OCI-LY1 (cell line): ENCODE measurements around the gene SYMPK.

Experiments
- H2AFZ ChIP-seq: fragments of 200-600 bp; sonication (generic), shearing (Covaris generic); 2 replicates; pipeline ENCODE4 v1.6.0; 2014; ENCODE audit warnings: antibody characterized with exemption, mild to moderate bottlenecking, low read length
- H3F3A ChIP-seq: fragments of 200-600 bp; sonication (generic), shearing (Covaris generic); 2 replicates; pipeline ENCODE4 v1.6.0; 2014; ENCODE audit warnings: mild to moderate bottlenecking, antibody characterized with exemption, low read length, moderate library complexity; ENCODE audit not compliant: insufficient read depth
- H3K27ac ChIP-seq: fragments of 200-600 bp; sonication (generic); 2 replicates; pipeline ENCODE4 v1.5.1; 2014; ENCODE audit warnings: low read length, mixed run types, mild to moderate bottlenecking, low read depth; ENCODE audit not compliant: poor library complexity, severe bottlenecking
- H3K27me3 ChIP-seq: fragments of 200-600 bp; sonication (generic); 2 replicates; pipeline ENCODE4 v1.6.0; 2014; ENCODE audit warnings: antibody characterized with exemption, mild to moderate bottlenecking, low read length, moderate library complexity; ENCODE audit not compliant: insufficient read depth
- H3K36me3 ChIP-seq: fragments of 200-600 bp; sonication (generic); 2 replicates; pipeline ENCODE4 v1.6.1; 2014; ENCODE audit warnings: mild to moderate bottlenecking, antibody characterized with exemption, low read length, moderate library complexity, mixed read lengths; ENCODE audit not compliant: insufficient read depth
- H3K4me1 ChIP-seq: fragments of 200-600 bp; sonication (generic); 2 replicates; pipeline ENCODE4 v1.5.1; 2014; ENCODE audit warnings: mild to moderate bottlenecking, low read length, moderate library complexity; ENCODE audit not compliant: insufficient read depth, severe bottlenecking
- H3K4me2 ChIP-seq: fragments of 200-600 bp; sonication (generic), shearing (Covaris generic); 2 replicates; pipeline ENCODE4 v1.6.1; 2014; ENCODE audit warnings: low read length
- H3K4me3 ChIP-seq: fragments of 200-600 bp; sonication (generic); 2 replicates; pipeline ENCODE4 v1.5.1; 2014; ENCODE audit warnings: low read length, low read depth, mild to moderate bottlenecking, mixed read lengths; ENCODE audit not compliant: poor library complexity, severe bottlenecking
- H3K79me2 ChIP-seq: fragments of 200-600 bp; shearing (Covaris generic); 2 replicates; pipeline ENCODE4 v1.6.1; 2016; ENCODE audit warnings: mixed run types, low read length, mixed read lengths; ENCODE audit not compliant: insufficient read depth
- H3K9ac ChIP-seq: fragments of 200-600 bp; sonication (generic), shearing (Covaris generic); 2 replicates; pipeline ENCODE4 v1.6.1; 2014; ENCODE audit warnings: mild to moderate bottlenecking, low read length, mixed read lengths
- H3K9me2 ChIP-seq: fragments of 200-600 bp; sonication (generic), shearing (Covaris generic); 2 replicates; pipeline ENCODE4 v1.6.1; 2014; ENCODE audit warnings: low read depth, mild to moderate bottlenecking, low read length, mixed read lengths
- H3K9me3 ChIP-seq: fragments of 200-600 bp; shearing (Covaris generic); 2 replicates; pipeline ENCODE4 v1.6.1; 2014; ENCODE audit warnings: low read length, mixed read lengths
- H4K20me1 ChIP-seq: fragments of 200-600 bp; sonication (generic), shearing (Covaris generic); 2 replicates; pipeline ENCODE4 v1.6.0; 2016; ENCODE audit warnings: mild to moderate bottlenecking, low read length; ENCODE audit not compliant: insufficient read depth
- EZH2 ChIP-seq: fragments of 200-600 bp; sonication (generic), shearing (Covaris generic); IDR thresholded peaks from 2 replicates; pipeline ENCODE4 v1.8.0; 2017; ENCODE audit warnings: borderline replicate concordance, mixed run types, mild to moderate bottlenecking, antibody characterized with exemption, low read length, moderate library complexity, mixed read lengths
- TF ChIP-seq, protein P1 (sequence below): fragments of 200-600 bp; sonication (generic), shearing (Covaris generic); IDR thresholded peaks from 2 replicates; pipeline ENCODE4 v1.5.1; 2017; ENCODE audit warnings: mild to moderate bottlenecking, antibody characterized with exemption, low read length, moderate library complexity, mixed read lengths

The SYMPK gene

DNA sequence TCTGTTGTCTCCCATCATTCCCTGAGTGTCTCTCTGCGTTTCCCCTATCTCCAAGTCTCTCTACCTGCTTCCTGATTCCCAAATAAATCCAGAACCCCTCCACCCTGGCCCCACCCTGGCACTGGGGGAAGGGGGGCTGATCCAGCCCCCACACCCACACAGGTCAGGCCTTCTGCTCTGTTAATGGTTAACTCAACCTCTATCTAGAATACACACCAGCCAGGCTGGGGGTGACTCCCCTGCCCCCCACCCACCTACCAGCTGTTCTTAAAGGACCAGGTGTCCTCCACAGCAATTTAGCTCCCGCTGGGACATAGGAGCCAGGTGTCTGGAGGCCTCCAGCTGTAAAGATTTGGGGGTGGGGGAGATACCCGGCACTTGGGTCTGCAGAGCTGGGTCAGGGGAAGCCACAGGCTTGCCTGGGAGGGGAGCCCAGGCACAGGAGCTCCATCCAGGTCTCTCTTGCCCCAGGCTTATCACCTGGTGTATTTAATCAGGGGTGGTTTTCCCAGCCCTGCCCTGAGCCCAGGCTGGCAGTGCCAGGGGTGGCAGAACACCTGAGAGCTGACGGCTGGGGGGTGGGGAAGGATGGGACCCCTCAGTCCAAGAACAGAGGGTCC is 19.1 kb upstream of the SYMPK start:
- peaks cover 35% of the 10 kb centered on the region for H3K4me1 ChIP-seq
- H4K20me1 ChIP-seq = no peaks in the 10 kb centered on the region
- no peaks in the 10 kb centered on the region for H3K79me2 ChIP-seq
- TF ChIP-seq, protein P1, sequence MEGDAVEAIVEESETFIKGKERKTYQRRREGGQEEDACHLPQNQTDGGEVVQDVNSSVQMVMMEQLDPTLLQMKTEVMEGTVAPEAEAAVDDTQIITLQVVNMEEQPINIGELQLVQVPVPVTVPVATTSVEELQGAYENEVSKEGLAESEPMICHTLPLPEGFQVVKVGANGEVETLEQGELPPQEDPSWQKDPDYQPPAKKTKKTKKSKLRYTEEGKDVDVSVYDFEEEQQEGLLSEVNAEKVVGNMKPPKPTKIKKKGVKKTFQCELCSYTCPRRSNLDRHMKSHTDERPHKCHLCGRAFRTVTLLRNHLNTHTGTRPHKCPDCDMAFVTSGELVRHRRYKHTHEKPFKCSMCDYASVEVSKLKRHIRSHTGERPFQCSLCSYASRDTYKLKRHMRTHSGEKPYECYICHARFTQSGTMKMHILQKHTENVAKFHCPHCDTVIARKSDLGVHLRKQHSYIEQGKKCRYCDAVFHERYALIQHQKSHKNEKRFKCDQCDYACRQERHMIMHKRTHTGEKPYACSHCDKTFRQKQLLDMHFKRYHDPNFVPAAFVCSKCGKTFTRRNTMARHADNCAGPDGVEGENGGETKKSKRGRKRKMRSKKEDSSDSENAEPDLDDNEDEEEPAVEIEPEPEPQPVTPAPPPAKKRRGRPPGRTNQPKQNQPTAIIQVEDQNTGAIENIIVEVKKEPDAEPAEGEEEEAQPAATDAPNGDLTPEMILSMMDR = no peak
- no peak for TF ChIP-seq EZH2
- H3K4me3 ChIP-seq = no peak overlapping the region
- no peaks in the 10 kb centered on the region for H3K27me3 ChIP-seq
- no peak overlapping the region for H2AFZ ChIP-seq
- H3F3A ChIP-seq = no peaks in the 10 kb centered on the region
- H3K9ac ChIP-seq = no peak overlapping the region
- H3K4me2 ChIP-seq = no peak overlapping the region
- H3K9me2 ChIP-seq = no peaks in the 10 kb centered on the region
- no peaks in the 10 kb centered on the region for H3K36me3 ChIP-seq
- H3K9me3 ChIP-seq = no peaks in the 10 kb centered on the region
- H3K27ac ChIP-seq = no peak overlapping the region

- H2AFZ ChIP-seq = no peak overlapping the region
- H3K27me3 ChIP-seq = no peaks in the 10 kb centered on the region
- no peaks in the 10 kb centered on the region for H3F3A ChIP-seq
- H3K9me2 ChIP-seq = no peaks in the 10 kb centered on the region
- H3K9ac ChIP-seq = no peak overlapping the region
- no peaks in the 10 kb centered on the region for H3K36me3 ChIP-seq
- peaks cover 34% of the 10 kb centered on the region for H3K4me1 ChIP-seq
- no peak for TF ChIP-seq EZH2
- TF ChIP-seq, protein P1 = no peak
- H3K27ac ChIP-seq = no peak overlapping the region
- H3K9me3 ChIP-seq = no peaks in the 10 kb centered on the region
- H3K4me3 ChIP-seq = no peak overlapping the region
- no peaks in the 10 kb centered on the region for H4K20me1 ChIP-seq
- H3K4me2 ChIP-seq = no peak overlapping the region
- no peaks in the 10 kb centered on the region for H3K79me2 ChIP-seq
Measured at GRCh38 chr19:45881082-45881908, 18.3 kb upstream of the SYMPK start.

DNA sequence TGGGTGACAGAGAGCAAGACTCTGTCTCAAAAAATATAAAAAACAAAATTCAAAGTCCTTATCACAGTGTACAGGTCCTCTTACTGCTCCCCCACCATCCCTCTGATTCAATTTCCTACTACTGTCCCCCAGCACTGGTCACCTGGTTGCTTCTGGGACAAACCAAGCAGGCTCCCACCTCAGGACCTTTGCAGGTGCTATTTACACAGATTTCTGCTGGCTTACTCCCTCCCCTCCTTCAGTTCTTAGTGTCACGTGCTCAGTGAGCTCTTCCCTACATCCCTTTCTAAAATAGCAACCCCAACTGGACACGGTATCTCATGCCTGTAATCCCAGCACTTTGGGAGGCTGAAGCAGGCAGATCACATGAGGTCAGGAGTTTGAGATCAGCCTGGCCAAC is 17.0 kb upstream of the SYMPK start:
- Histone ChIP-seq H3K4me1 (peaks cover 29% of the 10 kb centered on the region), H3K27ac (no peak overlapping the region), H3F3A (no peaks in the 10 kb centered on the region), H3K9me3 (no peaks in the 10 kb centered on the region), H3K4me2 (no peak overlapping the region), H4K20me1 (no peaks in the 10 kb centered on the region), H3K9me2 (no peaks in the 10 kb centered on the region), H3K4me3 (no peak overlapping the region), H3K27me3 (no peaks in the 10 kb centered on the region), H3K36me3 (no peaks in the 10 kb centered on the region), H2AFZ (no peak overlapping the region), H3K9ac (no peak overlapping the region), H3K79me2 (no peaks in the 10 kb centered on the region)
- TF ChIP-seq, protein P1 = no peak
- no peak for TF ChIP-seq EZH2
